Liver (tissue), 9 donors: ENCODE measurements around the gene RPH3AL. TPM values are rescaled to one million over a fixed set of nuclear protein-coding genes. Genes with fewer than 3 reads are reported as not detected.

Source experiments
- DNase-seq: peaks from one replicate; pipeline ENCODE4 v3.0.0-alpha.2; 2017; ENCODE audit warnings: low spot score
- H3K27ac ChIP-seq, 2 donors: one replicate each; pipeline ENCODE4 v1.7.0; 2013; ENCODE audit warnings: inconsistent platforms in 2 of 2, low read length in 2 of 2, control low read depth in 1 of 2, low read depth in 1 of 2, mild to moderate bottlenecking in 1 of 2
- H3K27me3 ChIP-seq, 4 donors: one replicate each; pipeline versions ENCODE4 v1.6.1 to v1.7.0; 2013; ENCODE audit warnings: low read length in 3 of 4, inconsistent platforms in 1 of 4, mild to moderate bottlenecking in 1 of 4, moderate library complexity in 1 of 4; ENCODE audit not compliant: control insufficient read depth in 4 of 4, insufficient read depth in 4 of 4
- H3K36me3 ChIP-seq, 4 donors: one replicate each; pipeline versions ENCODE4 v1.6.1 to v1.7.0; 2013; ENCODE audit warnings: low read length in 3 of 4, mild to moderate bottlenecking in 3 of 4, low read depth in 1 of 4, moderate library complexity in 1 of 4; ENCODE audit not compliant: control insufficient read depth in 4 of 4, insufficient read depth in 3 of 4
- H3K4me1 ChIP-seq, 4 donors: one replicate each; pipeline versions ENCODE4 v1.6.1 to v1.7.0; 2013; ENCODE audit warnings: low read length in 3 of 4, mild to moderate bottlenecking in 3 of 4, moderate library complexity in 1 of 4; ENCODE audit not compliant: control insufficient read depth in 4 of 4, insufficient read depth in 4 of 4
- H3K4me3 ChIP-seq, 3 donors: one replicate each; pipeline versions ENCODE4 v1.6.1 to v1.7.0; 2013; ENCODE audit warnings: low read length in 3 of 3, control low read depth in 1 of 3, low read depth in 1 of 3, mild to moderate bottlenecking in 1 of 3
- H3K9ac ChIP-seq, 2 donors: one replicate each; pipeline ENCODE4 v1.7.0; 2013; ENCODE audit warnings: low read length in 2 of 2, mild to moderate bottlenecking in 2 of 2, moderate library complexity in 2 of 2, control low read depth in 1 of 2, low read depth in 1 of 2
- H3K9me3 ChIP-seq, 4 donors: one replicate each; pipeline versions ENCODE4 v1.6.1 to v1.7.0; 2013; ENCODE audit warnings: low read length in 3 of 4; ENCODE audit not compliant: control insufficient read depth in 4 of 4
- CTCF ChIP-seq: fragments of 150-350 bp; IDR thresholded peaks from 2 replicates; pipeline ENCODE4 v1.5.1; 2017; ENCODE audit warnings: improper control_type of control experiment, low read depth, low read length; ENCODE audit not compliant: missing input control
- EGR1 ChIP-seq, 2 donors: IDR thresholded peaks; 2 replicates each; pipeline ENCODE4 v1.6.1; 2016 to 2018; ENCODE audit warnings: antibody characterized with exemption in 2 of 2, low read depth in 2 of 2
- FOXA1 ChIP-seq: IDR thresholded peaks from 2 replicates; pipeline ENCODE4 v1.6.1; 2016; ENCODE audit warnings: antibody characterized with exemption
- FOXA2 ChIP-seq: IDR thresholded peaks from 2 replicates; pipeline ENCODE4 v1.6.1; 2016; ENCODE audit warnings: antibody characterized with exemption
- GABPA ChIP-seq, 2 donors: IDR thresholded peaks in 1 of 2; conservative IDR thresholded peaks in 1 of 2; 2 replicates each; pipeline ENCODE4 v1.6.1; 2016; ENCODE audit warnings: antibody characterized with exemption in 2 of 2, mild to moderate bottlenecking in 1 of 2, moderate library complexity in 1 of 2
- HNF4A ChIP-seq, 2 donors: conservative IDR thresholded peaks; 2 replicates each; pipeline ENCODE4 v1.6.1; 2016; ENCODE audit warnings: antibody characterized with exemption in 2 of 2, mild to moderate bottlenecking in 2 of 2
- HNF4G ChIP-seq: IDR thresholded peaks from 2 replicates; pipeline ENCODE4 v1.6.1; 2016; ENCODE audit warnings: antibody characterized with exemption
- JUND ChIP-seq, 2 donors: IDR thresholded peaks; 2 replicates each; pipeline ENCODE4 v1.6.1; 2016; ENCODE audit warnings: antibody characterized with exemption in 2 of 2
- MAX ChIP-seq: IDR thresholded peaks from 2 replicates; pipeline ENCODE4 v1.6.1; 2016; ENCODE audit warnings: antibody characterized with exemption
- NR2F2 ChIP-seq: IDR thresholded peaks from 2 replicates; pipeline ENCODE4 v1.6.1; 2016; ENCODE audit warnings: antibody characterized with exemption
- RAD21 ChIP-seq, 2 donors: IDR thresholded peaks; 2 replicates each; pipeline ENCODE4 v1.6.1; 2016; ENCODE audit warnings: antibody characterized with exemption in 2 of 2, mild to moderate bottlenecking in 2 of 2
- RXRA ChIP-seq, 2 donors: IDR thresholded peaks; 2 replicates each; pipeline ENCODE4 v1.6.1; 2017 to 2018; ENCODE audit warnings: antibody characterized with exemption in 2 of 2, mild to moderate bottlenecking in 1 of 2
- SP1 ChIP-seq: IDR thresholded peaks from 2 replicates; pipeline ENCODE4 v1.6.1; 2018; ENCODE audit warnings: antibody characterized with exemption, mild to moderate bottlenecking
- TAF1 ChIP-seq: conservative IDR thresholded peaks from 2 replicates; pipeline ENCODE4 v1.6.1; 2016; ENCODE audit warnings: antibody characterized with exemption, mild to moderate bottlenecking
- YY1 ChIP-seq: IDR thresholded peaks from 2 replicates; pipeline ENCODE4 v1.6.1; 2016; ENCODE audit warnings: antibody characterized with exemption, mild to moderate bottlenecking
- ZBTB33 ChIP-seq: IDR thresholded peaks from 2 replicates; pipeline ENCODE4 v1.6.1; 2016; ENCODE audit warnings: antibody characterized with exemption
- WGBS: extraction: QIAGEN DNeasy Blood & Tissue Kit; methylation state at CpG from one replicate; pipeline ENCODE4 v1.1.7; 2013; 5-methylcytosine and 5-hydroxymethylcytosine counted together
- polyA plus RNA-seq, 2 donors: library from polyadenylated mRNA; stranded (reverse) in 1 of 2; unstranded in 1 of 2; fragments of 200-250 nt in 1 of 2; fragments of >200 nt in 1 of 2; fragmentation: Nextera tagmentation in 1 of 2; extraction: Ambion mirVana in 1 of 2; gene quantifications; one replicate each; pipeline versions ENCODE4 v1.2.1 to v1.2.3, GENCODE V29; 2013 to 2015
- total RNA-seq, 2 donors: library from RNA; depleted of rRNA; stranded (reverse); fragments of >200 nt; gene quantifications; one replicate each; pipeline ENCODE4 v1.2.3, GENCODE V29; 2014
- TF ChIP-seq, protein P1 (sequence below): IDR thresholded peaks from 2 replicates; pipeline ENCODE4 v1.6.1; 2016; ENCODE audit warnings: antibody characterized with exemption
- donor health status: healthy.
- donor health status: healthy.
- donor health status: healthy.
- donor health status: healthy.
- donor health status: healthy.

RPH3AL gene
- total and polyA plus RNA-seq, 4 donors: 8.5 to 52.5 (median 13.9) TPM

GRCh38 chr17:307295-307691 is 45.3 kb downstream of the RPH3AL start:
- H3K36me3 ChIP-seq: peaks cover 0 to 13% (median 6%) of the 10 kb centered on the region in 4 donors
- H3K27me3 ChIP-seq: no peaks in the 10 kb centered on the region
- no peak overlapping the region for H3K9ac ChIP-seq
- TF ChIP-seq FOXA2: no peak
- TF ChIP-seq YY1: no peak
- no peak for TF ChIP-seq MAX
- TF ChIP-seq RXRA (IDR thresholded peaks at IDR 0.05): no peak
- TF ChIP-seq CTCF: no peak
- no peak for TF ChIP-seq GABPA (IDR thresholded peaks at IDR 0.05 in 1 of 2, conservative IDR thresholded peaks at IDR 0.05 in 1 of 2)
- TF ChIP-seq TAF1: no peak
- no peak for TF ChIP-seq EGR1 (IDR thresholded peaks at IDR 0.05; ENCODE audit: low read depth in 2 of 2)
- H3K4me1 ChIP-seq: no peaks in the 10 kb centered on the region
- H3K27ac ChIP-seq: no peak overlapping the region
- H3K4me3 ChIP-seq: no peak overlapping the region
- 93% methylated on average over 16 of the region's 16 CpGs for WGBS
- DNase-seq: no peak
- H3K9me3 ChIP-seq: no peaks in the 10 kb centered on the region

DNA sequence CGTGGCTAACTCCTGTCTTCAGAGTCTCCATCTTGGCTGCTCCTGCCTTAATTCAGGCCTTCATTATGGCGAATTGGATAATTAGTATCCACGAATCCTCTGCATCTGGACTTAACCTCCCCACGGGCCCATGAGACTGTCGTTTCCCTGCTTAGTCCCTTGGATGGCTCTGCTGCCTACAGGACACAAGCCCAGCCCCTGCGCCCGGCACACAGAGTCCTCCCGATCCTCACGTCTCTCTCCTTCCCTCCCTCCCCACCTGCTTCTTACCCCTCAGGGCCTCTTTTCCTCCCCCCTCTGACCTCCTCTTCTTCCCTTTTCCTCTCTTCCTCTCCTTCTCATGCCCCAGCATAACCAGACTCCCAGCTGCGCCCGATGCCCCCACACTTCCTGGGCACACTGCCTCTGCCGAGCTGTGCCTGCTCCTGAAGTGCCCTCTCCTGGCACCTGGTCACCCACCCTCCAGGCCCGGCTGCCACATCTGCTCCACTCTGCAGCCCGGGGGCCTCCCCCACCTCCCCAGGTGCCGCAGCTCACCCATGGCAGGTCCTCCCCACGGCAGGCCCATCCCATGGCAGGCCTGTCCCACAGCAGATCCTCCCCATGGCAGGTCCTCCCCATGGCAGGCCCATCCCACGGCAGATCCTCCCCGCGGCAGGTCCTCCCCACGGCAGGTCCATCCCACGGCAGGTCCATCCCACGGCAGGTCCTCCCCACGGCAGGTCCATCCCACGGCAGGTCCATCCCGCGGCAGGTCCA is 45.9 kb downstream of the RPH3AL start:
- no peak overlapping the region for H3K27ac ChIP-seq
- no peaks in the 10 kb centered on the region for H3K27me3 ChIP-seq
- WGBS: 91% methylated on average over 26 of the region's 26 CpGs
- peaks cover 0 to 13% (median 9%) of the 10 kb centered on the region in 4 donors for H3K36me3 ChIP-seq
- DNase-seq: no peak
- no peak overlapping the region for H3K4me3 ChIP-seq
- no peak overlapping the region for H3K9ac ChIP-seq
- H3K4me1 ChIP-seq: no peaks in the 10 kb centered on the region
- no peaks in the 10 kb centered on the region for H3K9me3 ChIP-seq
- TF ChIP-seq RXRA (IDR thresholded peaks at IDR 0.05): no peak
- TF ChIP-seq ZBTB33: no peak
- TF ChIP-seq YY1: no peak
- TF ChIP-seq SP1: no peak
- TF ChIP-seq RAD21 (IDR thresholded peaks at IDR 0.05): no peak
- TF ChIP-seq HNF4A (conservative IDR thresholded peaks at IDR 0.05): no peak
- no peak for TF ChIP-seq GABPA (IDR thresholded peaks at IDR 0.05 in 1 of 2, conservative IDR thresholded peaks at IDR 0.05 in 1 of 2)

DNA sequence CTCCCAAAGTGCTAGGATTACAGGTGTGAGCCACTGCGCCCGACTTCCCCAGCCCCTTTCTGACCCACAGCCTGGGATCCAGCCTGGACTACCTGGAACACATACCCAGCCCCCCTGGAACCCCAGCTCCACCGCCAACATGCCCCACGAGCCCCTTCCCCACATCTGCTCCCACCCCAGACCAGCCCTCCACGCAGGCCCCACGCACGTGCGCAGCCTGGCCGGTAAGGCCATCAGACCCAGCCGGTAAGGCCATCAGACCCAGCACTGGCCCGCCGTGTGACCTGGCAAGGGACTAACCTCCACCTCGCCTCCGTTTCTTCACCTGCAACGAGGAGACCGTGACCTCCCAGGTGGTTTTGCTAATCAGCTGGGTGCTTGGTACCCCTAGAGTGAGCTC is 46.5 kb downstream of the RPH3AL start:
- H3K27me3 ChIP-seq: no peaks in the 10 kb centered on the region
- DNase-seq: no peak
- no peak overlapping the region for H3K9ac ChIP-seq
- TF ChIP-seq RAD21 (IDR thresholded peaks at IDR 0.05) (no peak), FOXA1 (no peak), GABPA (IDR thresholded peaks at IDR 0.05 in 1 of 2, conservative IDR thresholded peaks at IDR 0.05 in 1 of 2) (no peak), JUND (IDR thresholded peaks at IDR 0.05) (no peak), YY1 (no peak), SP1 (no peak), TAF1 (no peak), HNF4G (no peak), NR2F2 (no peak), EGR1 (IDR thresholded peaks at IDR 0.05; ENCODE audit: low read depth in 2 of 2) (no peak)
- TF ChIP-seq, protein P1, sequence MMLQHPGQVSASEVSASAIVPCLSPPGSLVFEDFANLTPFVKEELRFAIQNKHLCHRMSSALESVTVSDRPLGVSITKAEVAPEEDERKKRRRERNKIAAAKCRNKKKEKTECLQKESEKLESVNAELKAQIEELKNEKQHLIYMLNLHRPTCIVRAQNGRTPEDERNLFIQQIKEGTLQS: no peak
- no peaks in the 10 kb centered on the region for H3K4me1 ChIP-seq
- 94% methylated on average over 16 of the region's 16 CpGs for WGBS
- H3K9me3 ChIP-seq: no peaks in the 10 kb centered on the region
- H3K4me3 ChIP-seq: no peak overlapping the region
- no peak overlapping the region for H3K27ac ChIP-seq
- H3K36me3 ChIP-seq: peaks cover 0 to 13% (median 10%) of the 10 kb centered on the region in 4 donors
